GM18909 (cell line): Measurements from ENCODE around the gene SPDYC.

Source experiments
- ATAC-seq: cut with Tn5 transposase; IDR thresholded peaks from one replicate; pipeline ENCODE4 v1.9.1; 2021; ENCODE audit warnings: mild to moderate bottlenecking; ENCODE audit not compliant: unreplicated experiment, poor library complexity

The SPDYC gene

GRCh38 chr11:65170058-65170534 lies at the start of gene SPDYC:
Gene SPDYC, plus strand, starts transcription at chr11:65170233. Its CDS starts 1,125 bp downstream, at chr11:65171358.
- ATAC-seq = no peak

- no peak for ATAC-seq
Measured at GRCh38 chr11:65120831-65121230, 49.2 kb upstream of the SPDYC start.

GRCh38 chr11:65121447-65121864 lies 48.6 kb upstream of the SPDYC start:
- no peak for ATAC-seq

- ATAC-seq = peak; percentile 67
Measured at GRCh38 chr11:65121865-65122696, 48.0 kb upstream of the SPDYC start, which contains the start of the genes FAU and MRPL49. Gene FAU, minus strand, starts transcription at chr11:65122134. Its CDS starts 321 bp downstream, at chr11:65121813. Gene MRPL49, plus strand, starts transcription at chr11:65122321. Its CDS starts 26 bp downstream, at chr11:65122347.

GRCh38 chr11:65124480-65125196 lies 45.4 kb upstream of the SPDYC start:
- no peak for ATAC-seq

- no peak for ATAC-seq
Measured at GRCh38 chr11:65125197-65126056, 44.6 kb upstream of the SPDYC start.

- no peak for ATAC-seq
Measured at GRCh38 chr11:65126624-65127274, 43.3 kb upstream of the SPDYC start.

GRCh38 chr11:65127473-65128181 lies 42.4 kb upstream of the SPDYC start:
- no peak for ATAC-seq

- ATAC-seq = no peak
Measured at GRCh38 chr11:65128182-65129145, 41.6 kb upstream of the SPDYC start.

GRCh38 chr11:65129649-65130441 lies 40.2 kb upstream of the SPDYC start:
- no peak for ATAC-seq

- ATAC-seq = no peak
Measured at GRCh38 chr11:65130631-65131416, 39.2 kb upstream of the SPDYC start.

GRCh38 chr11:65131417-65131776 lies 38.6 kb upstream of the SPDYC start:
- ATAC-seq = no peak

- no peak for ATAC-seq
Measured at GRCh38 chr11:65131895-65132237, 38.2 kb upstream of the SPDYC start.

- ATAC-seq = peak; percentile 44
Measured at GRCh38 chr11:65132238-65132987, 37.6 kb upstream of the SPDYC start.

GRCh38 chr11:65132988-65133700 lies 36.9 kb upstream of the SPDYC start:
- no peak for ATAC-seq
